Calu3 (cell line): Measurements from ENCODE around the gene FAM193A. TPM values are rescaled to one million over a fixed set of nuclear protein-coding genes. Genes with fewer than 3 reads are reported as not detected.
"Not testable (repeated sequence)": the region's sequence is repeated elsewhere in the genome, so short reads cannot be mapped to it uniquely, and the experiment has no call there.

Experiments used
- BruUV-seq: library from RNA; stranded (reverse); fragments of 400-500 nt; replicated peaks from 2 replicates; lab custom pipeline; 2021; lab: Mats Ljungman, UMichigan
- CTCF ChIA-PET: fragments of 300-600 bp; sonication (Branson Sonifier 250); formaldehyde crosslinking; loops from one replicate; lab custom pipeline; 2022; ENCODE audit warnings: antibody characterized with exemption; lab: Charles Lee
- DNase-seq: peaks from one replicate; pipeline ENCODE4 v3.0.0; 2022
- H3K27ac Mint-ChIP-seq: one replicate; pipeline ENCODE4 v1.8.0; 2022; ENCODE audit warnings: mixed read lengths; ENCODE audit not compliant: unreplicated experiment
- H3K27me3 Mint-ChIP-seq: one replicate; pipeline ENCODE4 v1.8.0; 2022; ENCODE audit warnings: mixed read lengths; ENCODE audit not compliant: unreplicated experiment
- H3K36me3 Mint-ChIP-seq: one replicate; pipeline ENCODE4 v1.8.0; 2022; ENCODE audit warnings: mild to moderate bottlenecking, moderate library complexity, mixed read lengths; ENCODE audit not compliant: insufficient read depth, unreplicated experiment
- H3K4me1 Mint-ChIP-seq: one replicate; pipeline ENCODE4 v1.8.0; 2022; ENCODE audit warnings: mild to moderate bottlenecking, low read depth, mixed read lengths; ENCODE audit not compliant: unreplicated experiment
- H3K4me3 Mint-ChIP-seq: one replicate; pipeline ENCODE4 v1.8.0; 2022; ENCODE audit warnings: mild to moderate bottlenecking, low read depth, moderate library complexity, mixed read lengths; ENCODE audit not compliant: unreplicated experiment
- H3K9me3 Mint-ChIP-seq: one replicate; pipeline ENCODE4 v1.8.0; 2022; ENCODE audit warnings: low read depth, mixed read lengths; ENCODE audit not compliant: unreplicated experiment
- CTCF ChIP-seq: fragments of 200-600 bp; IDR thresholded peaks from one replicate; pipeline ENCODE4 v1.8.0; 2022; ENCODE audit warnings: antibody characterized with exemption; ENCODE audit not compliant: unreplicated experiment
- intact Hi-C: fragments of 100-400 bp; cut with micrococcal nuclease; formaldehyde crosslinking; loops from one replicate; pipeline ENCODE4 v1.10.0; 2022; ENCODE audit not compliant: unreplicated experiment
- total RNA-seq: library from RNA; stranded (reverse); gene quantifications from 2 replicates; pipeline ENCODE4 v1.2.3, GENCODE V29; 2022

Gene FAM193A
- total RNA-seq, 1 experiment from 2014 or later = 20.0 TPM

DNA sequence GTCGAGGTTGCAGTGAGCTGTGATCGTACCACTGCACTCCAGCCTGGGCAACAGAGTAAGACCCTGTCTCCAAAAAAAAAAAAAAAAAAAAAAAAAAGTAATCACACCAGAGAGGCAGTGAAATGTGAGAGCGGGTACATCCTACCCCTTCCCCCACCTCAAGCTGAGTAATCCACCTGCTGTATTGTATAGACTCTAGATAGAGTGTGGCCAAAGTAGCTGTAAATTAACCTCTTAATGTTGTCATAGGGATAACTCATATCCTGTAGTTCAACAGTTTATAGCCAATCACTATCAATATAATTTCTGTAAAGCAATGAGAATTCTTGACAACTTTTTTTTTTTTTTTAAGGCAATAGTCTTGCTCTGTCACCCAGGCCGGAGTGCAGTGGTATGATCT is 188.9 kb downstream of the FAM193A start:
- Mint-ChIP-seq H3K27me3 (no peaks in the 10 kb centered on the region), H3K36me3 (peaks cover 16% of the 10 kb centered on the region), H3K4me1 (no peaks in the 10 kb centered on the region), H3K27ac (no peak overlapping the region), H3K4me3 (no peak overlapping the region), H3K9me3 (no peaks in the 10 kb centered on the region)
- intact Hi-C loops = no loop called here
- CTCF ChIA-PET = interaction anchor here (0.7 kb wide), 1 partner anchor 22 kb away, joined by 3 read pairs; no protein-coding TSS in a partner anchor
- no TSS peak for BruUV-seq
- TF ChIP-seq CTCF = no peak
- DNase-seq = no peak

DNA sequence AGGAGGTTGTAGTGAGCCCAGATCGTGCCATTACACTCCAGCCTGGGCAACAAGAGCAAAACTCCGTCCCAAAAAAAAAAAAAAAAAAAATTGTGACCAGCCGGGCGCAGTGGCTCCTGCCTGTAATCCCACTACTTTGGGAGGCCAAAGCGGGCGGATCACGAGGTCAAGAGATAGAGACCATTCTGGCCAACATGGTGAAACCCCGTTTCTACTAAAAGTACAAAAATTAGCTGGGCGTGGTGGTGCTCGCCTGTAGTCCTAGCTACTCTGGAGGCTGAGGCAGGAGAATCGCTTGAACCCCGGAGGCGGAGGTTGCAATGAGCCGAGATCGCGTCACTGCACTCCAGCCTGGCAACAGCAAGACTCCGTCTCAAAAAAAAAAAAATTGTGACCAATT is 190.4 kb downstream of the FAM193A start:
- H3K27me3 Mint-ChIP-seq, BruUV-seq, intact Hi-C loops, CTCF ChIA-PET, H3K4me1 Mint-ChIP-seq, H3K9me3 Mint-ChIP-seq, H3K27ac Mint-ChIP-seq, H3K4me3 Mint-ChIP-seq, DNase-seq: not testable (repeated sequence)
- peaks cover 17% of the 10 kb centered on the region for H3K36me3 Mint-ChIP-seq

- TF ChIP-seq CTCF = no peak
- Mint-ChIP-seq H3K36me3 (peaks cover 30% of the 10 kb centered on the region), H3K9me3 (no peaks in the 10 kb centered on the region), H3K27me3 (no peaks in the 10 kb centered on the region), H3K4me1 (no peaks in the 10 kb centered on the region), H3K4me3 (no peak overlapping the region), H3K27ac (no peak overlapping the region)
- no peak for DNase-seq
- intact Hi-C loops = no loop called here
- CTCF ChIA-PET = interaction anchor here (0.6 kb wide), 1 partner anchor 187 kb away, joined by 3 read pairs; no protein-coding TSS in a partner anchor
- no TSS peak for BruUV-seq
Measured at GRCh38 chr4:2728221-2728620, 191.8 kb downstream of the FAM193A start.

GRCh38 chr4:2728806-2729532 is 192.5 kb downstream of the FAM193A start:
- DNase-seq = no peak
- Mint-ChIP-seq H3K27me3 (no peaks in the 10 kb centered on the region), H3K4me3 (no peak overlapping the region), H3K4me1 (no peaks in the 10 kb centered on the region), H3K9me3 (no peaks in the 10 kb centered on the region), H3K27ac (no peak overlapping the region), H3K36me3 (peaks cover 30% of the 10 kb centered on the region)
- intact Hi-C loops = no loop called here
- BruUV-seq = no TSS peak
- CTCF ChIA-PET = interaction anchor here (0.6 kb wide), 1 partner anchor 186 kb away, joined by 3 read pairs; no protein-coding TSS in a partner anchor
- TF ChIP-seq CTCF = no peak

- TF ChIP-seq CTCF = no peak
- peaks cover 32% of the 10 kb centered on the region for H3K36me3 Mint-ChIP-seq
- intact Hi-C loops = no loop called here
- H3K27me3 Mint-ChIP-seq = no peaks in the 10 kb centered on the region
- CTCF ChIA-PET = no interaction called here
- H3K9me3 Mint-ChIP-seq = no peaks in the 10 kb centered on the region
- H3K27ac Mint-ChIP-seq = no peak overlapping the region
- DNase-seq = no peak
- no TSS peak for BruUV-seq
- H3K4me1 Mint-ChIP-seq = no peaks in the 10 kb centered on the region
- H3K4me3 Mint-ChIP-seq = no peak overlapping the region
Measured at GRCh38 chr4:2729533-2729875, 193.1 kb downstream of the FAM193A start.
